GM19467 (cell line): ENCODE data around the gene ABCA4.
A peak's percentile ranks its signal among the peaks of the same experiment; 100 is the strongest.

Experiments used
- ATAC-seq: cut with Tn5 transposase; IDR thresholded peaks from one replicate; pipeline ENCODE4 v1.9.1; 2021; ENCODE audit warnings: mild to moderate bottlenecking, moderate library complexity; ENCODE audit not compliant: unreplicated experiment

The ABCA4 gene

GRCh38 chr1:94084547-94084946 lies 36.4 kb downstream of the ABCA4 start:
- no peak for ATAC-seq

DNA sequence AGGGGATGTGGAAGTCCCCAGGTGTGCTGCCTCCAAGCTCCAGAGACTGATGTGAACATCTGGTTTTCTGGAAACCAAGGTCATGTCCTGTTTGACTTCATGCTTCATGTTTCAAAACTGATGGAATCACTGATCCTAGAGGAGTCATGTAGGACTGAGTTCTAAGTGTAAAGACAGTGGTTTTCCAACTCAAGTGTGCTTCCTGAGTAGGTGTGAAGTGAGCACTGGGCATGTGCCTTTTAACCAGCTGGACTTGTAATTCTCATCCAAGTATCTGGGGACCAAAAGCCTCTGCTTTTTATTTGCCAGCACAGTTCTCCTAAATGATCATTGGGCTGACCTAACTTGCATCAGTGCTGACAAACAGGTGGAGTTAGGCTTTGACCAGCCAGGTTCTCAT lies 36.9 kb downstream of the ABCA4 start:
- no peak for ATAC-seq

- no peak for ATAC-seq
Observed at GRCh38 chr1:94083681-94084080, 37.3 kb downstream of the ABCA4 start.

DNA sequence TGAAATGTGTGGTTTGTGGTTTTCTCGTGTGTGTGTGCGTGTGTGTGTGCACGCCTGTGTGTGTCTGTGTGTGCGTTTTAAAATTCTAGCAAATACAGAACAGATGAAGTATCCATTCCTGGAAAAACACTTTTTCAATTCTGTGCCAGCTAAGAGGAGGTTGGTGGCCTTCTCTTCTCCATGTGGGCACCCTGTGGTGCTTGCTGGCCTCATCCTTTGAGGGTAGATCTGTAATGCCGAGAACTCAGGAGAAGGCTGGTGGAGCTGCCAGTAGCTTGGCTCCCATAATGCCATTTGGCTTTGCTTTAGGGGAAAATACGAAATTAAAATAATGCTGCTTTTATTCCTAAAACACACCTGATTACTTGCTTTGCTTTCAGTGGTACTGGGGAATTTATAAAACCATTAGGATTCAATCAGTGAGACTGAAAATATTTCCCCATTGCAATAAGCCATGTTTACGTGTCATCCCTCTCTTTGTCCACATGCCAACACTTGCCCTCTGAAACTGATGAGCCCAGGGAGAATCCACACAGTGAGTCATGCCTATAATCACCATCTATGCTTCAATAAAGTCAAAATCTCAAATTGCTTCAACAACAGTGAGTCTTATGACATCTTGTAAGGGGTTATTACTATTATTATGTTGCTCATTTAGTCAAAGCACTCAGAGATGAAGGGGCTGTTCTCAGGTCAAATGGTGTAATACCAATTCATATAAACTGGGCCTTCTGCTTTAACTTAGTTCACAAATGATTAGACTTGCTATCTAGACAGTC lies 39.2 kb downstream of the ABCA4 start:
- no peak for ATAC-seq

- ATAC-seq: no peak
Observed at GRCh38 chr1:94079989-94080388, 41.0 kb downstream of the ABCA4 start.

DNA sequence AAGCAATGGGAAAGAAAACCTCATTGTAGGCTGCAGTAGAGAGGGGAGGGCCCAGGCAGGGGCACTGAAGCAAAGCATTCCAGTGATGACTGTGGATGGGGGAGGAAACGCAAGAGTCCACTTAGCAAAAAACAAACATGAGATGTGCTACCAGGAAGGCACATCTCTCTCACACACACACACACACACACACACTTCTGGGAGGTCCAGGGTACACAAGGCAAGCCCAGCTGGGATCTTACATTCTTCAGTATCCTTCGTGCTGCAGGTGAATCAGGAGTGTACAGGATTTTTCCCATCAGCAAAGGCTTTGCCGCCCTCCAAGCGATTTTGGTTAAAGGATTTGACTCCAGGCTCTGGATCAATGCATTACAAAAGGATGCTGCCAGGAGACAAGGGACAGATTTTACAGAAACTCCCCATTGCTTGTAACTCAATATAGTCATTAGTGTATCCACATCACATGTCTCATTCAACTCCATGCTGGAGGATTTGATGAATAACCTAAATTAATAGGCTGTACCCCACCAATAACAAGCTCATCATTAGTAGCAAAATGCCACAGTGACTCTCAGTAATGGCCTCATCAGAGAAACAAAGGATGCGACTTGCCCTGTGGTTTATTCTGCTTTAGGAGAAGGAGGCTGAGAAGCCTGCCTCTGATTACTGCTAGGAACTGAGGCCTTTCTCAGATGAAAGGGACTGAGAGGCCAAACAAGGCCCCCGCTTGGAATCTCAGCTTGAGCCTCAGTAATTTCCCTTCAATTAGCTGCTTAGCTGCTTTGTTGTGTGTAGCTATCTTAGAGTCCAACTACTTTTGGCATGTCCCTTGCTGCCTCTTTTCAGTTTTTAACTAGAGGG lies 41.6 kb downstream of the ABCA4 start:
- no peak for ATAC-seq

DNA sequence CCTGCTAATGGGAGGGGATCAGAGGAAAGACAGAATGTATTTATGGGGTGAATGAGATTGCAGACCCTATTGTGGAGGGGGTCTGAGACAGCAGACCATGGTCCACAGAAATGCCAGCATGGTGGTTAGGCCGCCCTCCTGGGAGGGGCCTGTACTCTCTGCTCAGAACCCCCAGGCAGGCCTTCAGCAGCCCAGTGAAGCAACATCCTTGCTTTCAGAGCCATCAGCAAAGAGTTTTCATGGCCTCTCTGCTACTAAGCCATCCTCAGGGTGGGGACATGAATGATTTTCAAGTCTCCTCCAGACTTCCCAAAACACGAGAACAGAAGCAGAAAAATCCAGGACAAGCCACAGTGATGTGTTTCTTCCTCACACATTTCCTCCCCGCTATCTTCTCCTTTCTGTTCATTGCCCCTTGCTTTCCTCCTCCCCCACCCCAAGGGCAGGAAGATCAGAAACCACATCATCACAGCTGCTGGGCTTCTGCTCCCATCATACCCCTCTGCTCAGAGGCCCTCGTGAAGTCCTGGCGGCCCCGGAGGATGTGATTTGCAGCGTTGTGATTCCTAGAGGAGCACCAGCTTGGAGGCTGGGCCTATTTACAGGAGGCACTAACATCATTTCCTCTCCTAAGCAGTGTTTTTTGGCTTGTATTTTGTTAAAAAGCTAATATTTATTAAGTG lies 48.0 kb downstream of the ABCA4 start:
- ATAC-seq: no peak

GRCh38 chr1:94071976-94072375 lies 49.0 kb downstream of the ABCA4 start:
- ATAC-seq: no peak

- no peak for ATAC-seq
Observed at GRCh38 chr1:94071391-94071790, 49.6 kb downstream of the ABCA4 start.

DNA sequence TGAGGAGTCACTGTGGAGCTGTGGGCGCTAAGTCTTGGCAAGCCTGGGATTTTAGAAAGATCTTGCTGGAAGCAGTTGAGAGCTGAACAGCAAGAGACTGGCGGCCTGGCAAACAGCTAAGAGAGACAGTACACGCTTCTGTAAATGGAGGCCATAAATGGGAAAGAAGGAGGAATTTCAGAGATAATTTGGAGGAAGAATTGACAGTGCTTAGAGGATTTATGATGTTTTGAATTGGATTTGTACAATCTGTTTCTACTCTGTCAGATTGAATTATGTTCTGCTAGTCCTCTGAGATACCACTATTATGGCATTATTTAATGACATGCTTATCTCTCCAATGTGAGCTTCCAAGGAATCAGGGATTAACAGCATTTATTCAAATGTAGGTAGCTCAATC lies 50.1 kb downstream of the ABCA4 start:
- no peak for ATAC-seq

DNA sequence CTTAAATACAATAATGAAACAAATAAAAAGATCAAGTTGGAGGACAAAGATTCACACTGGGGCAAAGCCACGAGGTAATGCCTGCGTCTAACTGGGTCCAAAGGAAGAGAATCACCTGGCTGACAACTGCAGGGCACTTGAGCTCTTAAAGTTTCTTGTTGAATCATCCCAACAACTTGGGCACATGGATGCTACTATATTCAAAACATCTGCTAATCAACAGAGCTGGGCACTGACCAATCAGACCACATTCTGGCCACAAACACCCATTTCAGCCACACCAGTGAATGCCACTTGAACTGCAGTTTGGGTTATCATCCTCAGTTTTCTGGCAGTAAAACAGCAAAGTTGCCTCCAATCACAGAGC lies 51.0 kb downstream of the ABCA4 start:
- no peak for ATAC-seq

DNA sequence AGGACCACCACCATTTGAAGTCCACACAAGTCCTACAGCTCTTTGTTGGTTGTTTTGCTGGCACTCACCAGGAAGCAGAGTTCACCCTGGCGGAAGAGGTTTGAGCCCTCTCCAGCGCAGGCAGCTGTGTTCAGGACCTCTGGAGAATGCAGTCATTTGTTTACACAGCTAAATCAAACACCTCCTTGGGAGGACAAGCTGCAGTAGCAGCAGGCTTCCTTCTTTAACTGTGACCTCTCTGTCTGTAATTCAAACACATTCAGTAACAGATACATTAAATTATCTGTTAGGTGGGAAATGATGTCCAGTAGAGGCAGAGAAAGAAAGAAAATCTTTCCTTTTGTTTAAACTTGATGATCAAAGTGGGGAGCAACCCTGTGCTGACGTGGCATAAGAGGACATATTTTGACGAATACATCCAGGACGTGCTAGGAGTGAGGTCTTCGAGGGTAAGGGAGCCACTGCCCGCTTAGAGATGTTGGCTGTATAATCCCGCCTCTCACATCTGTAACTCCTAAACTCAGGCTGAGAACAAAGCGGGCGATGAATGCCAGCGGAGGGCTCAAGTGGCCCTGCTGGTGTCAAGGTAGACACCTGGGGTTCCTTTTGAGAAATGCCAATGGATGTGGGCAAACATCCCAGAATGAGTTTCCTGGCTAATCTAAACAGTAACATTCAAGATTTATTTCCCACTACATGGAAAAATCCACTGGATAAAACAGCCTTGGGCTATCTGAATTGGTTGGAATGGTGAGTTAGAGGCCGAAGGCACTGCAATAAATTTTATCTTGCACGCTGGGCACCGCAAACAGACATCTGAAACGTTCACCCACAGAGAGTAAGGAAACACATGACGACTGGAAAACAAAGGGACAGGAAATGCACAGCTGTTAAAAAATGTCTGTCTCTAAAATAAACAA lies 51.7 kb downstream of the ABCA4 start:
- no peak for ATAC-seq

DNA sequence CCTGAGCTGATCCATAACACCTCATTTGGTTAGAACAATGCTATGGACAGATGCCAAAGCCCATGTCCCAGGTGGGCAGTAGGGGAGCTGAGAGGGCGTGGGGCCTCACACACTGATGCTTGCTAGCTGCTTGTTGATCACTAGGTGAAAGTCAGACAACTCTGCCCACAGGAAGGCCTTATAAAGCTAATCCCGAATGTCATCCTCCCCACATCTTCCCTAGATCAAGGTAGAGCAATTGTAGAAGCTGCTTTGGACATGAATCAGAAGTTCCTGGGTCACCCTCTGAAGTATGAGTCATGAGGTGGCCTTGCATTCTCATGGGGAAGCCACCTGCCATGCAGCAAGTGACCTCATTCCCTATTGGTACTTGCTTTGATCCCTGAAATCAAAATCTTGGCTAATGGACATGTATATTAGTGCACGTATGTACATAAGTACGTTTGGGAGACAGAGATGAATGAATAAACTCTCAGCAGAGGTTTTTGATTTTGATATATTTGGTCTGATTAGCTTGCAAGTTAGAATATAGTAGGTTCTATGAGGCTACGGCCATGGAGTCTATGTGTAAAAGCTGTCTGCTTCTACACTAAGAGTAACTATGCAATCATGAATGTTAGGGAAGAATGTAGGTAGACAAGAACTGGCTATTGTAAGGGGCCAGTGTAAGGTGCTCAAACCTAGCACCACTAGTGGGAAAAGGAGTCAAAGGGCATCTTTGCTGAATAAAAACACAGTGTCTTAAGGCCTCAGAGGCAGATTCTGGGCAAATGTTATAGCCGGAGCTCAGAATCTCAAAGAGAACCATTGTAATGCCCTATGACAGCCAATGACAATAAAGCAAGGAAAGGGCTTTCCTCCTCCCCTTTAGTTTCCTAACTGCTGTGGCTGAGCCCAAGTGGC lies 52.6 kb downstream of the ABCA4 start:
- ATAC-seq: no peak

- no peak for ATAC-seq
Observed at GRCh38 chr1:94067196-94067595, 53.8 kb downstream of the ABCA4 start.

GRCh38 chr1:94063379-94063778 lies 57.6 kb downstream of the ABCA4 start:
- no peak for ATAC-seq

- peak; percentile 77 for ATAC-seq
Observed at GRCh38 chr1:94061513-94062443, 59.2 kb downstream of the ABCA4 start.

DNA sequence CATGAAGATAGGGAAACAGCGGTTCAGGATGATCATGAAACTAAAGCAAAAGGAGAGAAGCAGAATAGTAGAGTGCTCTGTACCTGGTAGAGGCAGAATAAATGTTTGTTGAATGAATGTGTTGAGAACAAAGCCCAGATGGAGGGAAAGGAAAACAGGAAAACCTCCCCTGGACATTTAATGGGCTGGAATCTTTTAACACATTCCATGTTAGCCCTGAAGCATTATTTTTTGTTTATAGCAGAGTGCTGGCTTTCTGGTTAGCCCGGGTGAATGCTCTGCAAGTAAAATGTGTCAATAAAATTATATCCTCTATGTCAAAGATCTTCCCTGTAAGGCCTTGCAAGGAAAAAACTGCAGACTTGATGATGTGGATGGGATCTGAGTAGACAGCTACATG lies 60.2 kb downstream of the ABCA4 start:
- no peak for ATAC-seq

DNA sequence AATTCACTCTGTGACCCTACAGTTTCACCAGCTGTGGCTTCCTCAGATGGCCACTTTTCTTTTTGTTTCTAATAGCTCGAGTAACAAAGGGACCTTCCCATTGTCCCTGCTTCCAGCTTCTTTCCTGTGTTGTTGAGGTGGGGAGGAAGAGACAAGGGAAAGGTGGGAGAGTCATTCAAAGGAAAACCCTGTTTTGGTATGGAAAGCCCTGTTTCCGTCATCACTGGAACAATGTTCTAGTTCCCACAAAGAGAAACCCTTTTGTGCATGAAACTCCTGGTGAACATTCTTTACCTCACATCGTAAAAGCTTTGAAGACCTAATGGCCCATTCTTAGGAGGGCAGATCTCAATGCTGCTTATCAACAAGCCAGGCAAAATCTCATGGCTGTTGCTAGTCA lies 62.2 kb downstream of the ABCA4 start:
- ATAC-seq: no peak

- ATAC-seq: no peak
Observed at GRCh38 chr1:94056996-94057395, 64.0 kb downstream of the ABCA4 start.
